Activated T-helper 1 cell treated with Interleukin-2 at 50 U/mL for 16 hours (primary cell): ENCODE measurements around the gene FURIN.
"Not testable (repeated sequence)": the region's sequence is repeated elsewhere in the genome, so short reads cannot be mapped to it uniquely, and the experiment has no call there.

Experiments used
- DNase-seq: peaks from one replicate; pipeline ENCODE4 v3.0.0-alpha.2; 2020; ENCODE audit warnings: low read depth

Gene FURIN

GRCh38 chr15:90868261-90868689 is at the start of gene FURIN:
Gene FURIN (plus strand): TSS chr15:90868588. CDS start chr15:90875741, 7,153 bp downstream.
- no peak for DNase-seq

GRCh38 chr15:90819390-90819789 is 49.0 kb upstream of the FURIN start:
- DNase-seq, result no peak

GRCh38 chr15:90819850-90820249 is 48.5 kb upstream of the FURIN start:
- DNase-seq, result no peak

- DNase-seq, result no peak
Measured at GRCh38 chr15:90820481-90820880, 47.9 kb upstream of the FURIN start.

- no peak for DNase-seq
Measured at GRCh38 chr15:90822204-90822955, 46.0 kb upstream of the FURIN start.

- no peak for DNase-seq
Measured at GRCh38 chr15:90823455-90823974, 44.9 kb upstream of the FURIN start.

GRCh38 chr15:90825115-90825899 is 43.1 kb upstream of the FURIN start:
- DNase-seq, result not testable (repeated sequence)

GRCh38 chr15:90826206-90826885 is 42.0 kb upstream of the FURIN start:
- not testable (repeated sequence) for DNase-seq

GRCh38 chr15:90826886-90827435 is 41.4 kb upstream of the FURIN start:
- DNase-seq, result no peak

GRCh38 chr15:90828111-90828510 is 40.3 kb upstream of the FURIN start:
- no peak for DNase-seq

- DNase-seq, result no peak
Measured at GRCh38 chr15:90829126-90829525, 39.3 kb upstream of the FURIN start.

GRCh38 chr15:90829942-90830440 is 38.4 kb upstream of the FURIN start:
- no peak for DNase-seq

- no peak for DNase-seq
Measured at GRCh38 chr15:90834626-90835025, 33.8 kb upstream of the FURIN start.

- DNase-seq, result no peak
Measured at GRCh38 chr15:90836296-90836871, 32.0 kb upstream of the FURIN start.

- no peak for DNase-seq
Measured at GRCh38 chr15:90837094-90837493, 31.3 kb upstream of the FURIN start.

- peak; percentile 70 for DNase-seq
Measured at GRCh38 chr15:90838139-90838538, 30.2 kb upstream of the FURIN start.

- DNase-seq, result no peak
Measured at GRCh38 chr15:90838544-90838943, 29.8 kb upstream of the FURIN start.

GRCh38 chr15:90839187-90840071 is 29.0 kb upstream of the FURIN start:
- DNase-seq, result no peak

GRCh38 chr15:90840157-90840855 is 28.1 kb upstream of the FURIN start:
- DNase-seq, result no peak

GRCh38 chr15:90840954-90841353 is 27.4 kb upstream of the FURIN start:
- no peak for DNase-seq
